HG03095 (cell line): ENCODE data around the gene ANKRD2.

Source experiments
- ATAC-seq: cut with Tn5 transposase; IDR thresholded peaks from one replicate; pipeline ENCODE4 v1.9.1; 2021; ENCODE audit warnings: moderate library complexity; ENCODE audit not compliant: unreplicated experiment

The ANKRD2 gene

GRCh38 chr10:97632949-97633884 is 60.6 kb downstream of the ANKRD2 start, which contains the start of gene MORN4:
Gene MORN4, minus strand, starts transcription at chr10:97633500. Its CDS starts 13,847 bp downstream, at chr10:97619653.
- ATAC-seq = peak; percentile 96
